ENCODE results near the gene CLSTN1.

CLSTN1 gene

DNA sequence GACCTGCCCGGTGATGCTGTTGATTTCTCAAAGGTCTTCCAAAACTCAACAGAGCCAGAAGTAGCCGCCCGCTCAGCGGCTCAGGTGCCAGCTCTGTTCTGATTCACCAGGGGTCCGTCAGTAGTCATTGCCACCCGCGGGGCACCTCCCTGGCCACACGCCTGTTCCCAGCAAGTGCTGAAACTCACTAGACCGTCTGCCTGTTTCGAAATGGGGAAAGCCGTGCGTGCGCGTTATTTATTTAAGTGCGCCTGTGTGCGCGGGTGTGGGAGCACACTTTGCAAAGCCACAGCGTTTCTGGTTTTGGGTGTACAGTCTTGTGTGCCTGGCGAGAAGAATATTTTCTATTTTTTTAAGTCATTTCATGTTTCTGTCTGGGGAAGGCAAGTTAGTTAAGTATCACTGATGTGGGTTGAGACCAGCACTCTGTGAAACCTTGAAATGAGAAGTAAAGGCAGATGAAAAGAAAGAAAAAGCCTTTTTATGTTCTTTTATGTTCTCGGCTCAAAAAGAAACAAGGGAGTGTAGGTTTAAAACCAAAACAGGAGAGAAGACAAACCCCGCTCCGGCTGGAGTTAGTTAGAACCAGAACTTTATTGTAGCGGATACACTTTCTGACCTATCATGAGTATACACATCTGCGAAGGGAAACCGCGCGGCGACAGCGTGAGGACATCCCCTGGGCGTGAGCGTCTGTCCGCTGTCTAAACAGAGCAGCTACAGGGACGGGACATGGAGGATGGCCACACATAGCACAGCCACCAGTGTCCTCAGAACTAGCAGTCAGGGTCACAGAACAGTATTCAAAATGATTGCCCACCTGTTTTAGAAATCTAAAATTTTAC lies 95.1 kb downstream of the CLSTN1 start:
- peak overlapping the region; percentile 94 for H3K27ac Mint-ChIP-seq
- H3K4me3 Mint-ChIP-seq: peak overlapping the region; percentile 79
- H3K4me1 Mint-ChIP-seq: peaks cover 79% of the 10 kb centered on the region
- peaks cover 33% of the 10 kb centered on the region for H3K36me3 Mint-ChIP-seq
- no peaks in the 10 kb centered on the region for H3K27me3 Mint-ChIP-seq
- no peaks in the 10 kb centered on the region for H3K9me3 Mint-ChIP-seq

GRCh38 chr1:9726905-9727595 lies 96.7 kb downstream of the CLSTN1 start:
- Mint-ChIP-seq H3K36me3 (peaks cover 36% of the 10 kb centered on the region), H3K27ac (peak overlapping the region; percentile 59), H3K27me3 (no peaks in the 10 kb centered on the region), H3K9me3 (no peaks in the 10 kb centered on the region), H3K4me3 (peak overlapping the region; percentile 15), H3K4me1 (peaks cover 71% of the 10 kb centered on the region)

- H3K4me1 Mint-ChIP-seq: peaks cover 67% of the 10 kb centered on the region
- peaks cover 31% of the 10 kb centered on the region for H3K36me3 Mint-ChIP-seq
- no peaks in the 10 kb centered on the region for H3K9me3 Mint-ChIP-seq
- H3K27ac Mint-ChIP-seq: no peak overlapping the region
- H3K4me3 Mint-ChIP-seq: no peak overlapping the region
- no peaks in the 10 kb centered on the region for H3K27me3 Mint-ChIP-seq
Measured at GRCh38 chr1:9726406-9726805, 97.4 kb downstream of the CLSTN1 start.

GRCh38 chr1:9724706-9725476 lies 98.9 kb downstream of the CLSTN1 start:
- Mint-ChIP-seq H3K4me1 (peaks cover 62% of the 10 kb centered on the region), H3K27me3 (no peaks in the 10 kb centered on the region), H3K27ac (peak overlapping the region; percentile 41), H3K9me3 (no peaks in the 10 kb centered on the region), H3K4me3 (no peak overlapping the region), H3K36me3 (peaks cover 26% of the 10 kb centered on the region)

- peaks cover 64% of the 10 kb centered on the region for H3K4me1 Mint-ChIP-seq
- no peaks in the 10 kb centered on the region for H3K27me3 Mint-ChIP-seq
- no peak overlapping the region for H3K27ac Mint-ChIP-seq
- H3K9me3 Mint-ChIP-seq: no peaks in the 10 kb centered on the region
- peaks cover 26% of the 10 kb centered on the region for H3K36me3 Mint-ChIP-seq
- H3K4me3 Mint-ChIP-seq: no peak overlapping the region
Measured at GRCh38 chr1:9723926-9724325, 99.8 kb downstream of the CLSTN1 start.

- Mint-ChIP-seq H3K4me1 (peaks cover 63% of the 10 kb centered on the region), H3K27ac (no peak overlapping the region), H3K27me3 (no peaks in the 10 kb centered on the region), H3K36me3 (peaks cover 22% of the 10 kb centered on the region), H3K4me3 (no peak overlapping the region), H3K9me3 (no peaks in the 10 kb centered on the region)
Measured at GRCh38 chr1:9723068-9723805, 100.5 kb downstream of the CLSTN1 start.

GRCh38 chr1:9722378-9722749 lies 101.4 kb downstream of the CLSTN1 start:
- peaks cover 22% of the 10 kb centered on the region for H3K36me3 Mint-ChIP-seq
- no peak overlapping the region for H3K4me3 Mint-ChIP-seq
- H3K4me1 Mint-ChIP-seq: peaks cover 63% of the 10 kb centered on the region
- no peaks in the 10 kb centered on the region for H3K9me3 Mint-ChIP-seq
- no peaks in the 10 kb centered on the region for H3K27me3 Mint-ChIP-seq
- no peak overlapping the region for H3K27ac Mint-ChIP-seq

GRCh38 chr1:9721606-9722377 lies 102.0 kb downstream of the CLSTN1 start:
- Mint-ChIP-seq H3K27me3 (no peaks in the 10 kb centered on the region), H3K4me3 (no peak overlapping the region), H3K4me1 (peaks cover 62% of the 10 kb centered on the region), H3K9me3 (no peaks in the 10 kb centered on the region), H3K36me3 (peaks cover 20% of the 10 kb centered on the region), H3K27ac (peak overlapping the region; percentile 46)

GRCh38 chr1:9720785-9721605 lies 102.8 kb downstream of the CLSTN1 start:
- Mint-ChIP-seq H3K27me3 (no peaks in the 10 kb centered on the region), H3K4me3 (no peak overlapping the region), H3K9me3 (no peaks in the 10 kb centered on the region), H3K27ac (peak overlapping the region; percentile 79), H3K4me1 (peaks cover 65% of the 10 kb centered on the region), H3K36me3 (peaks cover 19% of the 10 kb centered on the region)

DNA sequence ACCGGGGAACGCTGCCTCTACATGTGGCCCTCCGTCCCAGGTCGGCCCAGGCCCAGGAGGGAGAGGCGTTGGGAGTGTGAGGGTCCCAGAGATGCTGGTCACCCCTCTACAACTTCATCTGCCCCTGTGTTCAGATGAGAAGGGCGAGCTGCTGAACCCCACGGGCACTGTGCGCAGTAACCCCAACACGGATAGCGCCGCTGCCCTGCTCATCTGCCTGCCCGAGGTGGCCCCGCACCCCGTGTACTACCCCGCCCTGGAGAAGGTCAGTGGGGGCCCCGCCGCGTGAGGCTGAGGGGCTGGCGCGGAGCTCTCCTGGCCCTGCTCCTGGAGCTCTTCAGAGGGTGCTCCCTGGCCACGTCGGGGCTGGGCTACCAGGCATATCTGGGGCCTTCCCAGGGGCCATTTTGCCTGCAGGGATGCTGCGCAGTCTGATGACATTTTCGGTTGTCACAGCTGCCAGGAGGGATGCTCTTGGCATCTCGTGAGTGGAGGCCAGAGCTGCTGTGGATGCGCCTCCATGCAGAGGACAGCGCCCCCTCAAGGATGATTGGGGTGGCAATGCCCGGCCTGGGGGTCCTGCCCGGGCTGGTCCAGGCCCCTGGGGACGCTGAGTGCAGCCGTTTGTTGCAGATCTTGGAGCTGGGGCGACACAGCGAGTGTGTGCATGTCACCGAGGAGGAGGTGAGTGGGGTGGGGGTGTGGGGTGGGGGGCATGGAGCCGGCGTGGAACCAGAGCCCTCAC lies 103.6 kb downstream of the CLSTN1 start:
- H3K27me3 Mint-ChIP-seq: no peaks in the 10 kb centered on the region
- H3K9me3 Mint-ChIP-seq: no peaks in the 10 kb centered on the region
- H3K27ac Mint-ChIP-seq: no peak overlapping the region
- H3K4me3 Mint-ChIP-seq: no peak overlapping the region
- H3K36me3 Mint-ChIP-seq: peaks cover 19% of the 10 kb centered on the region
- H3K4me1 Mint-ChIP-seq: peaks cover 70% of the 10 kb centered on the region

GRCh38 chr1:9718006-9718680 lies 105.6 kb downstream of the CLSTN1 start:
- peaks cover 13% of the 10 kb centered on the region for H3K36me3 Mint-ChIP-seq
- H3K4me1 Mint-ChIP-seq: peaks cover 70% of the 10 kb centered on the region

DNA sequence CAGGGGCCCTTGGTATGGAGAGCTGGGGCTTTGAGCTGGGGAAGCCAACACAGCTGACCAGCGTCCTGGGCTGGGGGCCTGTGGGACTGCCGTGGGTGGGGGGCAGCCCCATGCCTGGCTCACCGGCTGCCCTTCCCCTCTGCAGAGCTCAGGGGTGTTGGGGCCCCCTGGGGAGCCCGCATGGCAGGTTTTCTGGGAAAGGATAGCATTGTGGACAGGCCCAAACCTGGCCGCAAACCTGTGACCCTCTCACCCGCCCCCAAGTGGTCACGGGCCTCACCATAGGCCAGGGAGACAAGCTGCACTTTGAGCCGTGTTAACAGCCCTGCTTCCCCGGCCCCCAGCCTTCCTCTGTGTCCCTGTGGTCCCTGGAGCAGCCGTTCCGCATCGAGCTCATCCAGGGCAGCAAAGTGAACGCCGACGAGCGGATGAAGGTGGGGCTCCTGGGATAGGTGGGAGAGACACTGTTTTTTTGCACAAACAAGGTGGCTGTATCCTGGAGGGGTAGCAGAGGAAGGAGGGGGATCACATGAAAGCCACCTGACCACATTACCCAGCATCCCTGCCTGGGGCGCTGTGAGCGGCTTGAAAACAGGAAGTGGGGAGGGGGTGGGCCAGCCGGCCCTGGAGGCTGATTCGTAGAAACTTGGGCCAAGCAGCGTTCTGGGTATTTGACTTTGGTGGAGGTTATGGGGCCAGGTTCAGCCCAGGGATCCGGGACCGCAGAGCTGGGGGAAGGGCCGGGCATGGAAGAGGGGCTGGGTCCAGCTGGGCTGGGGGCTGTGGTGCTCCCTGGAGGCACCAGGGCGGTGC lies 106.4 kb downstream of the CLSTN1 start:
- peaks cover 10% of the 10 kb centered on the region for H3K36me3 Mint-ChIP-seq
- H3K27me3 Mint-ChIP-seq: no peaks in the 10 kb centered on the region
- peak overlapping the region; percentile 91 for H3K4me3 Mint-ChIP-seq
- H3K4me1 Mint-ChIP-seq: peaks cover 77% of the 10 kb centered on the region
- H3K27ac Mint-ChIP-seq: peak overlapping the region; percentile 98
- H3K9me3 Mint-ChIP-seq: no peaks in the 10 kb centered on the region

More at GRCh38 chr1:9718006-9718680, 105.6 kb downstream of the CLSTN1 start:
- H3K27me3 Mint-ChIP-seq: no peaks in the 10 kb centered on the region
- H3K9me3 Mint-ChIP-seq: no peaks in the 10 kb centered on the region
- peak overlapping the region; percentile 91 for H3K4me3 Mint-ChIP-seq
- H3K27ac Mint-ChIP-seq: peak overlapping the region; percentile 98
